Upper lobe of left lung (tissue), 6 donors: ENCODE results near the gene MROH7. TPM values are rescaled to one million over a fixed set of nuclear protein-coding genes. Genes with fewer than 3 reads are reported as not detected.
A peak's percentile ranks its signal among the peaks of the same experiment; 100 is the strongest.

Source experiments
- ATAC-seq, 2 donors: fragments of 200-7000 bp; cut with Tn5 transposase; one replicate each; pipeline ENCODE4 v1.9.1; 2022; ENCODE audit warnings: mild to moderate bottlenecking in 2 of 2, moderate library complexity in 2 of 2; ENCODE audit not compliant: low FRiP score in 2 of 2
- DNase-seq, 2 donors: peaks; one replicate each; pipeline ENCODE4 v3.0.0-alpha.2; 2019 to 2020
- H3K27ac ChIP-seq, 4 donors: fragments of 200-600 bp; sonication (generic); one replicate each; pipeline ENCODE4 v1.5.1; 2016 to 2019
- H3K27me3 ChIP-seq, 4 donors: fragments of 200-600 bp; sonication (generic); one replicate each; pipeline ENCODE4 v1.5.1; 2017 to 2019
- H3K36me3 ChIP-seq, 4 donors: fragments of 200-600 bp; sonication (generic); one replicate each; pipeline ENCODE4 v1.5.1; 2016 to 2019
- H3K4me1 ChIP-seq, 4 donors: fragments of 200-600 bp; sonication (generic); one replicate each; pipeline ENCODE4 v1.5.1; 2018 to 2019
- H3K4me3 ChIP-seq, 4 donors: fragments of 200-600 bp; sonication (generic); one replicate each; pipeline ENCODE4 v1.5.1; 2017 to 2019; ENCODE audit warnings: mild to moderate bottlenecking in 2 of 4, moderate library complexity in 1 of 4
- H3K9me3 ChIP-seq, 4 donors: fragments of 200-600 bp; sonication (generic); one replicate each; pipeline ENCODE4 v1.5.1; 2018 to 2019
- CTCF ChIP-seq, 6 experiments: fragments of 450-650 bp in 4 of 6; fragments of 200-600 bp in 2 of 6; sonication (generic) in 2 of 6; IDR thresholded peaks; one replicate each; pipeline ENCODE4 v1.5.1; 2016 to 2019; ENCODE audit warnings: antibody characterized with exemption in 6 of 6
- EP300 ChIP-seq, 4 donors: sonication (generic); formaldehyde crosslinking; IDR thresholded peaks; one replicate each; pipeline ENCODE4 v1.5.1; 2017; ENCODE audit warnings: antibody characterized with exemption in 4 of 4, control low read depth in 2 of 4
- POLR2A ChIP-seq, 4 donors: fragments of 450-650 bp; IDR thresholded peaks; one replicate each; pipeline ENCODE4 v1.5.1; 2016 to 2017; ENCODE audit warnings: antibody characterized with exemption in 4 of 4, mild to moderate bottlenecking in 2 of 4
- POLR2AphosphoS5 ChIP-seq, 2 donors: sonication (generic); formaldehyde crosslinking; IDR thresholded peaks; one replicate each; pipeline ENCODE4 v1.5.1; 2017; ENCODE audit warnings: antibody characterized with exemption in 2 of 2
- WGBS, 2 donors: methylation state at CpG; one replicate each; pipeline ENCODE4 v1.1.5; 2017 to 2018; 5-methylcytosine and 5-hydroxymethylcytosine counted together
- total RNA-seq, 6 donors: library from RNA; depleted of rRNA in 4 of 6; stranded (reverse); fragments of >200 nt in 4 of 6; gene quantifications; one replicate each; pipeline versions ENCODE4 v1.1.0 to v1.2.1, GENCODE V29; 2016 to 2021
- donor health status: DM: no; HTN: no; CAD: no; lungs with moderate emphysema.
- donor health status: DM: no; HTN: yes; CAD: no; lungs with severe emphysema.

Gene MROH7
- total RNA-seq, 6 donors from 2014 or later = 1.2 to 10.5 (median 2.2) TPM

GRCh38 chr1:54724771-54725170 is 83.2 kb downstream of the MROH7 start:
- 89 to 95% methylated on average over 1 of the region's 1 CpG for WGBS, 2 donors
- ATAC-seq = no peak
- H3K4me3 ChIP-seq = no peak overlapping the region
- H3K4me1 ChIP-seq = no peaks in the 10 kb centered on the region
- no peaks in the 10 kb centered on the region for H3K27me3 ChIP-seq
- H3K36me3 ChIP-seq = peaks cover 6 to 93% (median 53%) of the 10 kb centered on the region in 4 donors
- H3K9me3 ChIP-seq = no peaks in the 10 kb centered on the region
- H3K27ac ChIP-seq = no peak overlapping the region
- TF ChIP-seq CTCF (IDR thresholded peaks at IDR 0.05) = no peak
- DNase-seq = no peak

GRCh38 chr1:54728027-54728426 is 86.4 kb downstream of the MROH7 start:
- no peak for ATAC-seq
- H3K4me1 ChIP-seq = no peaks in the 10 kb centered on the region
- no peak overlapping the region for H3K4me3 ChIP-seq
- H3K36me3 ChIP-seq = peaks cover 12 to 95% (median 54%) of the 10 kb centered on the region in 4 donors
- TF ChIP-seq POLR2A (IDR thresholded peaks at IDR 0.05) (no peak), CTCF (IDR thresholded peaks at IDR 0.05) (no peak), POLR2AphosphoS5 (IDR thresholded peaks at IDR 0.05) (no peak), EP300 (IDR thresholded peaks at IDR 0.05) (no peak)
- H3K27me3 ChIP-seq = no peaks in the 10 kb centered on the region
- H3K9me3 ChIP-seq = no peaks in the 10 kb centered on the region
- no peak for DNase-seq
- H3K27ac ChIP-seq = no peak overlapping the region
- 84 to 91% methylated on average over 3 of the region's 3 CpGs for WGBS, 2 donors

GRCh38 chr1:54736685-54737084 is 95.1 kb downstream of the MROH7 start:
- H3K27me3 ChIP-seq = no peaks in the 10 kb centered on the region
- H3K9me3 ChIP-seq = no peaks in the 10 kb centered on the region
- ATAC-seq (peak in 1 of 2 donors; percentile 46), DNase-seq (no peak)
- H3K4me3 ChIP-seq = no peak overlapping the region
- 93 to 97% methylated on average over 5 of the region's 5 CpGs for WGBS, 2 donors
- H3K36me3 ChIP-seq = peaks cover 10 to 95% (median 80%) of the 10 kb centered on the region in 4 donors
- no peak overlapping the region for H3K27ac ChIP-seq
- no peak for TF ChIP-seq POLR2A (IDR thresholded peaks at IDR 0.05)
- TF ChIP-seq EP300 (IDR thresholded peaks at IDR 0.05) = no peak
- TF ChIP-seq POLR2AphosphoS5 (IDR thresholded peaks at IDR 0.05) = no peak
- no peak for TF ChIP-seq CTCF (IDR thresholded peaks at IDR 0.05)
- H3K4me1 ChIP-seq = no peaks in the 10 kb centered on the region

- no peaks in the 10 kb centered on the region for H3K9me3 ChIP-seq
- WGBS, 2 donors = 93 to 98% methylated on average over 4 to 6 of the region's 6 CpGs
- no peak for ATAC-seq
- no peak overlapping the region for H3K4me3 ChIP-seq
- H3K27ac ChIP-seq = no peak overlapping the region
- DNase-seq = no peak
- peaks cover 13 to 95% (median 73%) of the 10 kb centered on the region in 4 donors for H3K36me3 ChIP-seq
- H3K27me3 ChIP-seq = no peaks in the 10 kb centered on the region
- TF ChIP-seq POLR2A (IDR thresholded peaks at IDR 0.05) = no peak
- TF ChIP-seq EP300 (IDR thresholded peaks at IDR 0.05) = no peak
- no peak for TF ChIP-seq POLR2AphosphoS5 (IDR thresholded peaks at IDR 0.05)
- no peak for TF ChIP-seq CTCF (IDR thresholded peaks at IDR 0.05)
- no peaks in the 10 kb centered on the region for H3K4me1 ChIP-seq
These were observed 96.7 kb downstream of the MROH7 start for GRCh38 chr1:54738244-54738643.

- WGBS, 2 donors = 85 to 93% methylated on average over 4 of the region's 4 CpGs
- Histone ChIP-seq H3K4me3 (no peak overlapping the region), H3K36me3 (peaks cover 13 to 69% (median 60%) of the 10 kb centered on the region in 4 donors), H3K27ac (no peak overlapping the region), H3K9me3 (no peaks in the 10 kb centered on the region), H3K27me3 (no peaks in the 10 kb centered on the region), H3K4me1 (no peaks in the 10 kb centered on the region)
- DNase-seq (no peak), ATAC-seq (no peak)
- no peak for TF ChIP-seq POLR2AphosphoS5 (IDR thresholded peaks at IDR 0.05)
- no peak for TF ChIP-seq CTCF (IDR thresholded peaks at IDR 0.05)
- no peak for TF ChIP-seq POLR2A (IDR thresholded peaks at IDR 0.05)
These were observed 99.9 kb downstream of the MROH7 start for GRCh38 chr1:54741531-54741930.
